HG03378 (cell line): ENCODE results near the gene PDE1A.
A peak's percentile ranks its signal among the peaks of the same experiment; 100 is the strongest.

ENCODE experiments used
- ATAC-seq: cut with Tn5 transposase; IDR thresholded peaks from one replicate; pipeline ENCODE4 v1.9.1; 2021; ENCODE audit warnings: mild to moderate bottlenecking, moderate library complexity; ENCODE audit not compliant: unreplicated experiment

PDE1A gene

GRCh38 chr2:182426918-182427240 is at the start of gene PDE1A:
Gene PDE1A, minus strand, starts transcription at chr2:182427036.
- ATAC-seq, result no peak

DNA sequence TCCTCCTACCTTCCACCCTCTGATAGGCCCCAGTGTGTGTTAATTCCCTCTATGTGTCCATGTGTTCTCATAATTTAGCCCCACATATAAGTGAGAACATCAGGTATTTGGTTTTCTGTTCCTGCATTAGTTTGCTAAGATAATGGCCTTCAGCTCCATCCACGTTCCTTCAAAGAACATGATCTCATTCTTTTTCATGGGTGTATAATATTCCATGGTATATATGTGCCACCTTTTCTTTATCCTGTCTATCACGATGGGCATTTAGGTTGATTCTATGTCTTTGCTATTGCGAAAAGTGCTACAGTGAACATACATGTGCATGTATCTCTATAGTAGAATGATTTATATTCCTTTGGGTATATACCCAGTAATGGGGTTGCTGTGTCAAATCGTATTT is 46.8 kb upstream of the PDE1A start:
- no peak for ATAC-seq

GRCh38 chr2:182463760-182464159 is 36.9 kb upstream of the PDE1A start:
- ATAC-seq, result no peak

GRCh38 chr2:182456784-182457183 is 29.9 kb upstream of the PDE1A start:
- no peak for ATAC-seq

- no peak for ATAC-seq
Observed at GRCh38 chr2:182452456-182452990, 25.7 kb upstream of the PDE1A start.

- ATAC-seq, result no peak
Observed at GRCh38 chr2:182448371-182448770, 21.5 kb upstream of the PDE1A start.

GRCh38 chr2:182447863-182448262 is 21.0 kb upstream of the PDE1A start:
- ATAC-seq, result no peak

- ATAC-seq, result no peak
Observed at GRCh38 chr2:182447163-182447562, 20.3 kb upstream of the PDE1A start.

DNA sequence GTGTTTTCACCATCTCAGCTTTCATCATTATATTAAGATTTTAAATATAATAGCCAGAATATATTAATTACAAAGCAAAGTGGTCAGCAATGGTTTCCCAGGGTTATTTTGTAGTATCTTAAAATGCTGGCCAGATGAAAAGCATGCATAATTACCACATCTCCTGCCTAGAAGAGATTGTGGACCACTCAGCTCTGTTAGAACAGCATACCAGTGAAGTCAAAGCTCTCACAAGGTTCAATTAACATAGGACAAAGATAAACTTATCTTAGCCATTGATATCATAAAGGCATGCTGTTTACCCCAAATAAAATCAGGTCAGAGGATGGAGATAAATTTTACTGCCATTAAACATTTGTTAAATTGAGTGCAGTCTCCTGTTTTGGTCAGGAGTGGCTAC is 19.3 kb upstream of the PDE1A start:
- ATAC-seq, result no peak

DNA sequence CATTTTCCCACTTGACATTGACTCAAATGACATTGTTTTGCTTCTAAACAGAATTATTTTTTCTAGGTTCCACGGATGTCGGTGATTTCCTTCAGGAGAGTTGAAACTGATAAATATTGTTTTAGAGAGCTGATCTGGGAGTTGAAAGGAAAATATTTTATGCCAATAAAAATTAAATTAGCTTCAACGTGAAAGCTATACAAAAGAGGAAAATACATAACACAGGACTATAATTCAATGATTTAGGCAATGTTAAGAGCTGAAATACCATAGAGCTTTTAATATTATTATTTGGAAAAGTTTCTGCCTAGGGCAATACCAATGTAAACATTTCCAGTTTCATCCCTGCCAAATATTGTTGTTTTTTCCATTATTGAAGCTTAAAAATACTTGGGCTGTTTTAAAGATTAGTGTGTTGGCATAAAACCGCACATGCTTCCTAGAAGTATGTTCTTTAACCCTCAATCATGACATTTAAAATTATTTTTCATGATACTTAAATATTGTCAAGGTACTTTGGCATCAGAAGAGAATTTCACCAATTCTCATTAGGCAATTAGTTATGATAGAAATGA is 18.6 kb upstream of the PDE1A start:
- ATAC-seq, result no peak

GRCh38 chr2:182444806-182445205 is 18.0 kb upstream of the PDE1A start:
- no peak for ATAC-seq

DNA sequence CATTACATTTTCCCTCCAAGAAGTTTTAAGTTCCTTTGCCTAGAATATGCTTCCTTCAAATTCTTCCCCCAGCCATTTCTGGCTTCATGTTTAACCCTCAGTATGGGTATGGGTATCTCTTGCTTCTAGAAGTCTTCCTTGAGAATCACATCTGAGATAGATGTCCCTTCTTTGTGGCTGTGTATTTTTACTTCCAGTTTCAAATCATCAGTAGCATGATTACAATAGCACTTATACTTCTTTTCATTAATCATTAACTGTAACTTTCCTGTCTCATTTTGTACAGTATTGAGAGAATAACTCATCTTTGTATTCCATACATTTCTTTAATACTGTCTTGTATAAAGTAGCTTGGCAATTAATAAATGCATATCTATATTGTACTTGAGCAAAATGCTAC is 17.3 kb upstream of the PDE1A start:
- peak; percentile 69 for ATAC-seq

- no peak for ATAC-seq
Observed at GRCh38 chr2:182436252-182436651, 9.4 kb upstream of the PDE1A start.

DNA sequence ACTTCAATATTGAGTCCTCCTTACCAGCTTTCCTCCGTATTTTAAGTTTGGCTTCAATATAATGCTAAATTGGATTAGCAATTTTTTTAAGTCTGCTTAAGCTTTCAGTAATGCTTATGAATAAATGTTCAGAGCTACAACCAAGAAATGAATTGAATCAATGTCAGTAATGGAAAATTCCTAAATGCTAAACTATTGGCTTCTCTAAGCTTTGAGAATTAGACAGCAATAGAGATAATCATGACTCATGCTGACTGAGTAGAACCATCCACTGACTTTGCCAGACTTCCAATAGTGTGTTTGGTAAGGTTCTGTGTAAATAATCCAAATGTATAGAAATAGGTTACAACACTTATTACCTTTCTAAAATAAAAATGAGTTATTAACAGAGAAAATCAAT is 8.9 kb upstream of the PDE1A start:
- no peak for ATAC-seq

GRCh38 chr2:182432051-182432450 is 5.2 kb upstream of the PDE1A start:
- ATAC-seq, result no peak

GRCh38 chr2:182428476-182428875 is 1.6 kb upstream of the PDE1A start:
- no peak for ATAC-seq

GRCh38 chr2:182426082-182426917 is 536 bp downstream of the PDE1A start:
- no peak for ATAC-seq

- no peak for ATAC-seq
Observed at GRCh38 chr2:182422864-182423263, 4.0 kb downstream of the PDE1A start.

DNA sequence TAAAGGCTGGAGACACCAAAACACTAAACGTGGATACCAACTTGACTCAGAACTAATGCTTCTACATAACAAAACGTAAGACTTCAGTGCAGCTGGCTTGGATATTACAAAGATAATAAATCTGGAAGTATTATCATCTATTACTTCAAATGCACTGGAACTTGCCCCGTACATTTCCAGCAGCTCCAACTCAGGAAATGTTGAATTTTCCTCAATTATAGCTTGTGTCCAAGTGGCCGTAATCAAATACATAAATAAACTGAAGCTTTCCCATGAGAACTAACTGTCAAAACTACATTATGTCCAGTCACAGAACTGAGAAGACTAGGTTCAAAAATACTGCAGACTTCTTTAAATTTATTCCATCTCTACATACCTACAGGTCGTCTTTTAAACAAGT is 6.2 kb downstream of the PDE1A start:
- no peak for ATAC-seq

- ATAC-seq, result no peak
Observed at GRCh38 chr2:182416861-182417260, 10.0 kb downstream of the PDE1A start.

- ATAC-seq, result no peak
Observed at GRCh38 chr2:182416191-182416590, 10.6 kb downstream of the PDE1A start.

DNA sequence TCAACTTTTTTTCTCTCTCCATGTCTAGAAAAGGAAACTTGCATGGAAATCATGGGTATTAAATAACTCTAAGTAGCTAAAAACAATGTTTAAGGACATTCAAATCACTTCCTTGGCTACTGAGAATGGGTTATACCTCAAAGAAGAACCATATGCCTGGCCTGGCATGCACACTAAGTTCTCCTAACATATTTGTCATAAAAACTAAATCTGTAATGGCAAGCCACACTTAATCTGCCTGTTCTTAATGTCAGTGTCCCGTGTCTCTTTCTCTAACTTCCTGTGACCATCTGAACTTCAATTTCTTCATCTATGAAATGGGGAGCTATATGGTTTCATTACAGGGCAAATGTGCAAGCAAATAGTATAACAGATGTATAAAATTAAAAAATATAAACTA is 11.1 kb downstream of the PDE1A start:
- ATAC-seq, result no peak

GRCh38 chr2:182412858-182413257 is 14.0 kb downstream of the PDE1A start:
- no peak for ATAC-seq
